LHCN-M2 (cell line): ENCODE results near the gene ZPR1. TPM values are rescaled to one million over a fixed set of nuclear protein-coding genes. Genes with fewer than 3 reads are reported as not detected.
"Not testable (repeated sequence)": the region's sequence is repeated elsewhere in the genome, so short reads cannot be mapped to it uniquely, and the experiment has no call there.

ENCODE experiments used
- DNase-seq: peaks from one replicate; pipeline ENCODE4 v3.0.0-alpha.2; 2012; ENCODE audit warnings: low read depth
- total RNA-seq: library from RNA; depleted of rRNA; stranded (reverse); fragments of >200 nt; gene quantifications from 2 replicates; pipeline ENCODE4 v1.2.3, GENCODE V29; 2014

ZPR1 gene
- total RNA-seq, 1 experiment from 2014 or later: 78.7 TPM

DNA sequence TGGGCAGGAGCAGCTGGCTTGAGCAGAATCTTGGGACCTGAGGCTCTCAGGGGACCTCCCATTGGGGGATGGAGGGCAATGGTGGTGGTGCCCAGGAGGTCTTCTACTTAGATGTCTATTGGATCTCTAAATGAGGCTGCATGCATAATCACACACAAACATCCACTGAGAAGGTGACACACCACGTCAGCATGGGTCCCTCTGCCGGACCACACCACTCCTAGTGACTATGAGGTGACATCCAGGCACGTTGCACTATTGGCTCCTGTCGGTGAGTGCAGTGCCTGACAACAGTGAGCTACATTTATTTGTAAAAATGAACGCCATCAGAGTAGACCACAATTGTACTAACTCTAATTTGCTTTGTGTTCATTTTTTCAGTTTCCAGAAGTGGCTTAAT lies 37.6 kb upstream of the ZPR1 start:
- DNase-seq: no peak

DNA sequence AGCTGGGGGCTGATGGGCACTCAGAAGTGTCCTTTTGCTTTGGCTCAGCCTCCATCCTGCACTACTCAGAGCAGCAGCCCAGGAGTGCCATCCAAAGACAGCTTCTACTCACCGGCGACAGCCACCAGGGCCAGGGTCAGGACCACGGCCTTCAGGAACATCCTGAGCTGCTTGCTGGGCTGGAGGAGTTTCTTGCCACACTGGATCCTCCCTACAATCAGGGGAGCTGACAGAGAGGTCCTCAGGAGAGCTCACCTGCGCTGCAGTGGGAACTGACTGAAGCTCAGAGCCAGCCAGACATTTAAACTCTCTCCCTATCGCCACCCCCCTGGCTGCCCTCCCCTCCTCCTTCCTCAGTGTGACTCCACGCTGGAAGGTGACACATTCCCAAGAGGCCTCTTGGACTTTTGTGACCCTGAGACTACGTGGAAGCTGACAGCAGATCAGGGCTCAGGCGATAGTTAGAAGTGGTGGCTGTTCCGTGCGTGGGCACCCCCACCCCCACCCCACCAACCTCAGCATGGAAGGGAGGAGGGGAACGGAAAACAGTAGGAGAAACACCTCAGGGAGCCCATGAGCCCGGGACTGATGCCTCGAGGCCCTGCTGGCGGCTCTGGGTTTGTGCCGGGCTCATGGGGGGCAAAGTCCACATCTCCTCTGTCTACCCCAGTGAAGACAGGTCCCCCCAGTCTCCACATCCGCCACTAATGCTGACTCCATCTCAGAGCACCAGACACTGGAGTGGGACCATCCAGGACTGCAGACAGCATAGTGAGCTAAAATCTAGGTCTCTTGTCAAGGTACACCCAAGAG lies 35.4 kb upstream of the ZPR1 start, which contains the start of gene APOA4:
APOA4 (minus strand) TSS at position 274 of the 813 bp plus-strand sequence; CDS start at position 161, 113 bp downstream.
- no peak for DNase-seq

DNA sequence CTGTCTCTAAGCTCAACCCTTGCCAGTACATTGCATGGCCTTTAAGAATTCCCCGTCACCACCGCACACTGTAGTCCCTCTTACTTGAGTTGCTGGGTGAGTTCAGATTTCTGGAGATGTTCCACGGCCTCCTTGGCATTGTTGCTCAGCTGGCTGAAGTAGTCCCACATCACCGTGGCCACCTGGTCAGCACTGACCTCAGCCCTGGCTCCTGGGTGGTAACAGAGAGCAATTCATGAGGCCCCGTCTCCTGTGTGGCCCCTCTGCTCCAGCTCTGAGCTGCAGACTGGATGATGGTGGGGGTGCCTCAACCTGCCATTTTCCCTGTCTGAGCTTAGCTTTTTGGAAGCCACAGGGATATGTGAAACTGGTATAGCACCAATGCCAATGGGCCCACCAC lies 34.8 kb upstream of the ZPR1 start:
- no peak for DNase-seq

DNA sequence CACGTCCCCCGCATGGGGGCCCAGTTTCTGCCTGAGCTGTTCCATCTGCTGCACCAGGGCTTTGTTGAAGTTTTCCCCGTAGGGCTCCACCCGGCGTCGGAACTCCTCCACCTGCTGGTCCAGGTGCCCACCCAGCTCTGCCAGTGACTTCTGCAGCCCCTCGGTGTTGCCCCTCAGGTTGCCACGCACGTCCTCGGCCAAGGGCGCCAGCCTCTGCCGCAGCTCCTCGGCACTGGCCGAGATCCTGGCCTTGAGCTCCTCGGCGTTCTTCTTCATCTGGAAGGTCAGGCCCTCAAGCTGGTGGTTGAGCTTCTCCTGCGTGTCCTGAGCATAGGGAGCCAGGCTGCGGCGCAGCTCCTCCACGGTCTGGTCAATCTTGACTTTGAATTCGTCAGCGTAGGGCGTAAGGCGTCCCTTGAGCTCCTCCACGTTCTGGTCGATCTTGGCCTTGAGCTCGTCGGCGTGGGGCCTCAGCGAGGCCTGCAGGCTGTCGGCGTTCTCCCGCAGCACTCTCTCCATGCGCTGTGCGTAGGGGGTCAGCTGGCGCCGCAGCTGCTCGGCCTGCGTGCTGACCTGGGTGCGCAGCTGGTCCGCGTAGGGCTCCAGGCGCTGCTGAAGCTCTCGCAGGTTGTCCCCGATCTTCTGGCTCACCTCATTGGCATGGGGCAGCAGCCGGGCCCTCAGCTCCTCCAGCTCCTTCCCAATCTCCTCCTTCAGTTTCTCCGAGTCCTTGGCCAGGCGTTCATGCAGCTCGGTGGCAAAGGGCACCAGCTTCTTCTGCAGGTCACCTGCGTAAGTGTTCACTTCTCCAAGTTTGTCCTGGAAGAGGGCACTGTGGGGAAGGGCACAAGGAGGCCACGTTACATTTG lies 33.5 kb upstream of the ZPR1 start:
- no peak for DNase-seq

DNA sequence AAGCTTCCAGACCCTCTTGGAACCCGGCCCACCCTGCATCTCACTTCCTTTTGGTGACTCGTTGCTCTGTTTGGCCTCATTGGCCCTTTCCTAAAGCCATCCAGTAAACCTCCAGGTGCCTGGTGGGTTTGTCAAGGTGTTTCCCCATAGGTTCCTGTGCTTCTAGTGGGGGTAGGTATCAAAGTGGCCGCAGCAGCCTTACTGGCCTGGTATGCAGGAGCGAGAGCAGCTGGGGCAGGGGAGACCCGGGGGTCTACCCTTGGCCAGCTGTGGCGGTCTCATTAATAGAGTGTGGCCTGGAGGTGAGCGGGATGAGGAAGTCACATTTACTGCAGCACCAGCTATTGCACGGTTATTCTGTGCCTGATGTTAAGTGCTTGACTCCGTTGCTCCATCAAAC lies 31.2 kb upstream of the ZPR1 start:
- no peak for DNase-seq

DNA sequence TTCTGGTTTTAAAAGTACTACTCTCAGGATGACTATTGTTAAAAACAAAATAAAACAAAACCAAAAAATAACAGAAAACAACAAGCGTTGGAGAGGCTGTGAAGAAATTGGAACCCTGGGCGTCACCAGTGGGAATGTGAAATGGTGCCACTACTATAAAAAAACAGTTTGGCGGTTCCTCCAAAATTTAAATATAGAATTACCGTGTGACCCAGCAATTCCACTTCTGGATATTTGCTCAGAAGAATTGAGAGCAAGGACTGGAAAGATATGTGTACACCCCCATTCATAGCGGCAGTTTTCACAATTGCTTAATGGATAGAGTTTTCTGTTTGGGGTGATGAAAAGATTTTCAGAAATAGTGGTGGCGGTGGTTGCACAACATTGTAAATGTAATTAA lies 26.7 kb upstream of the ZPR1 start:
- DNase-seq: no peak

DNA sequence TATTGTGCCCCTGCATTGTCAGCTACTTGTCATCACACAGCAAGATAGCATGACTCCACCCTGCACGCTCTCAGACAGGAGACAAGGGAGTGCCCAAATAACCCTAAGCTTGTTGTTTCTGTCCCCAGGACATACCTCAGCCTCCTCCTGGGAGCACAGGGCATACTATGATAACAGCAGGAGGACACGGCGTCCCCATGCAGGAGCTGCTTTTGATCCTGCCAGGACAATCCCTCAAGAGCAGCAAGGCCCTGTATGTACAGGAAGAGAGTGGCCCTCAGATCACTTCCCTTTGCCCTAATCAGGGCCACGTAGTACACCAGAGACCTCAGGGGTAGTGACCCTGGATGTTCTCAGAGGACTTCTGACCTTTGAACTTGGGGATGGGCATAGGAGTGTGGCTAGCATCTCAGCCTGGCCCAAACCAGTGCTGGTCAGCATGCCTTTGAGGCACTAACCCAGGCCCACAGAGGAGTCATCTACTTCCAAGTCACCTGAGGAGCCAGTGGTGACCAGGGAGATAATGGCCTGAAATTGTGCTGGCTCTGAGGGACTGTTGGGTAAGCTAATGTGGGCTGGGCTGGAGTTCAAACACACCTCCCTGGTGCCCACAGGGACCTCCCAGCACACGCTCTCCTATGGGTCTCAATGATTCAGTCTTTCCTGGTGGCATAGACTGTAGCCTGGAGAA lies 26.1 kb upstream of the ZPR1 start:
- DNase-seq: no peak

DNA sequence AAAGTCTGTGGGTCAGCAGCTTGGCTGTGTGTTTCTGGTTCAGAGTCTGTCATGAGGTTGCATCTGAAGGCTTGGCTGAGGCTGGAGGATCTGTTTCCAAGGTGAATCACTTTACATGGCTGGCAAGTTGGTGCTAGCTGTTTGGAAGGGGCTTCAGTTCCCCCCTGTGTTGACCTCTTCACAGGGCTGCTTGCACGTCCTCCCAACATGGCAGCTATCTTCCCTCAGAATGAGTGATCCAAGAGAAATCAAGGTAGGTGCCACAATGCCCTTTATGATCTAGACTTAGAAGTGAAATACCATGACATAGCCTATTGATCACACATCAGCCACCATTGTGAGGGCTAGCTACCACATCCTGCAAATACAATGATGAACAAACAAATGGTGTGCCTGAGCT lies 25.3 kb upstream of the ZPR1 start:
- DNase-seq: no peak

DNA sequence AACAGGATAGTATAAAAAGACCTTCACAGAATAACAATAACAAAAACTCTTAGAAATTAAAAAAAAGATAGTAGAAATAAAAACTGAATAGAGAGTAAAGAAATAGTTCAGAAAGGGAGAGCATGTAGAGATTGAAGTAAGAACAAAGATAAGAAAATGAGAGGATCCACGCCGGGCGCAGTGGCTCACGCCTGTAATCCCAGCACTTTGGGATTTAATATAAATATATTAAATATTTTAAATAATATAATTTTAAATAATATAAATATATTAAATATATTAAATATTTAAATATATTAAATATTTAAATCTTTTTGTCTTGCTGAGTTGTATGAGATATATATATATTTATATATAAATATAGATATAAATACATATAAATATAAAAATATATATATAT lies 24.3 kb upstream of the ZPR1 start:
- no peak for DNase-seq

DNA sequence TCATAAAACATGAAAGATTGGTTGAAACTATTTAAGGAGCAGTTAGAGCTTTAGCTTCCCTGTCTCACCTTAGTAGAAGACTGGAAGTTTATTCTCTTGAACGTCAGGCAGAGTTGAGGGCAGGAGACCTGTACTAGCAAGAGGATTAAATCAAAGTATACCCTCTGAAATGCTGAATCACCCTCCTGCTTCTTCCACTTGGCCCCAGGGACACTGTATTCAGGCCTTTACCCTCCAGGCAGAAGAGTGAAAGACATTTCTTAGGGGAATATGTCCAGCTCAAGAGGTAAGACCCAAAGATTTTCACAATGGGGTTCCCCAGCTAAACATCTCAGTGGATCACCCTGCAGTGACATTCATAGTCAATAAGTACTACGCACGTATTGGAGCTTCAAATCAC lies 23.4 kb upstream of the ZPR1 start:
- DNase-seq: no peak

DNA sequence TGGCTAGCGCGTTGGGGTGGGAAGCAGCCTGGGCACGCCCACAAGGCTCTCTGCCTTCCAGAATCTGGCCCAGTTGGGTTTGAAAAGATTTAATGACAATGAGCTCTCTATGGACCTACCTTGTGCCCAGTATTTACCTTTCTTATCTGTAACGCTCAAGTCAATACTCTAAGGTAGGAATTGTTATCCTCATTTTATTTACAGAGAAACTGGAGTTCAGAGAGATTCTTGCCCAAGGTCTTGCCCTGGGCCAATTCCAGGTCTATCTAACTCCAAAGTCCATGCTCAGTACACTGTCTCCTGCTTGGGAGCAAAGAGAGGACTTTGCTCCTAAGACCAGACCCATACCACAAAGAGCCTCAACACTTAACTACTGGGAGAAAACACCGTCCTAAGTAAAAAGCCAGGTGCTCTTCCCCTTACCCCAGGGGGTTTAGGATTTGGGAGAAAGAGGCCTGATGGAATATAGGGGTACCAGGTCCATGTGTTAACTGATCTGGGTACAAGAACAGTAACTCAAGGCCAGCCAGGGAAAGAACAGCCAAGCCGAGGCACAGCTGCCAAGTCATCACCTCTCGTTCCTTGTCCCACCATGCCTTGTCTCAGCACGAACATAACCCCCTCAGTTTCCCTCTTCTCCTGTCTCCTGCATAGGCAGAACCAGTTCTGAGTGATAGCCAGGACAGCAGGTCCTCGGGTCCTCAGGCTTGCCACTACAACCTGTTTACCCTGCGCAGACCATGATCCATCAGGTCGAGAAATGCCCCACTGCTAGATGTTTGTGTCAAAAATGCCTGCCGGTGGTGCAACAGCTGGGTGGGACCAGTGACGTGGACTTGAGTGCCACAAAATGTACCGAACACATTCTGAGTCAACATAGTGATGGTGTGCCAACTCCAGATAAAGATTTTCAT lies 20.7 kb upstream of the ZPR1 start:
- DNase-seq: peak; percentile 75

DNA sequence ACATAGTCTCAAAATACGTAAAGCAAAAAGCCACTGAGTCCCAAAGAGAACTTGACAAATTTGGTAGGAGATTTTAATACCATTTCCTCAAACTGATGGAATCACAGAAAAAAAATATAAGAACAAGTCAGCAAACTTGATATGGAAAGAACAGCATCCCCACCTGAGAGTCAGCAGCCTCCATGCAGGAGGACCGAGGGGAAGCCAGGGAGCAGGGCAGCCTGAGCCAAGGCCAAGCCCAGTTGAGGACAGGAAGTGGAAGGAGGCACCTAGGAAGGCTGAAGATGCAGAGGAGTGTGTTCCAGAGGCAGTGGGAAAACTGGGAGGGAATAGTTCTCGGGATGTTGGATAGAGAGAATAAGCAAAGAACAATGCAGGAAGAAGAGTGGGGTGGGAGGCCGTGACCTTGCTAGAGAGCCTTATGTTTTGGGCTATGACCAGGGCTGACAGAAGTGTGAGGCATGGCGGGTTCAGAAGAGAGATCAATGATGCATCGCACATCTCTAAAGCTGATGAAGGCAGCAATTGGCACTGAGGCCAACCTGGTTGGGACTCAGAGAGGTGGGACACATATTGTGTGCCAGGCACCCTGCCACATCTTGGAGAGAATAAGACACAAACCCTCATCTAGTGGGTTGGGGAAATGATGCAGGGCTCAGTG lies 19.9 kb upstream of the ZPR1 start:
- no peak for DNase-seq

DNA sequence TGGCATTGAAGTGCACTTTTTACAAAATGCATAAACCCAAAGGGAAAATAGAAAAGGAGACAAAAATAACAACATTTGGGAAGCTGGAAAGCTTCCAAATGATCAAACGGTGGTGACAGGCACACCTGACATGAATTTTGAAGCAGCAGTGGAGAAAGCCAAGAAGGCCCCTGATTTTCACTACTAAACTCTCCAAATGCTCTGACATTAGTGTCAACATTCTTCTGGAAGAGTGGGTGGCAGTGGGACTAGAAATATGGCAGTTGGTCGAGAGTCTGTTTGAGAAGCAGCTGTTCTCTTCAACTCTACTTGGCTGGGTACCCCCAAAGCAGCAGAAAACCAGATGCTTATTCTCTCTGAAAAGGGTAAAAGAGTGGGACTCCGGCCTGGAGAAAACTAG lies 16.2 kb upstream of the ZPR1 start:
- DNase-seq: no peak

DNA sequence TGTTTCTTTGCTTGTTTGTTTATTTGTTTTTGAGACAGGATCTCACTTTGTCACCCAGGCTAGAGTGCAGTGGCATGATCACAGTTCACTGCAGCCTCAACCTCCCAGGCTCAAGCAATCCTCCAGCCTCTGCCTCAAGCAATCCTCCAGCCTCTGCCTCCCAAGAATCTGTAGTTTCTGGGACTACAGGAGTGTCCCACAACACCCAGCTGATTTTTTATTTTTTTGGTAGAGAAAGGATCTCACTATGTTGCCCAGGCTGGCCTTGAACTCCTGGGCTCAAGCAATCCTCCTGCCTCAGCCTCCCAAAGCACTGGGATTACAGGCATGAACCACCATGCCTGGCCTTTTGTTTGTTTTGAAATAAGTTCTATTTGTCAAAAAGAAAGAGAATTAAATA lies 13.8 kb upstream of the ZPR1 start:
- DNase-seq: not testable (repeated sequence)

DNA sequence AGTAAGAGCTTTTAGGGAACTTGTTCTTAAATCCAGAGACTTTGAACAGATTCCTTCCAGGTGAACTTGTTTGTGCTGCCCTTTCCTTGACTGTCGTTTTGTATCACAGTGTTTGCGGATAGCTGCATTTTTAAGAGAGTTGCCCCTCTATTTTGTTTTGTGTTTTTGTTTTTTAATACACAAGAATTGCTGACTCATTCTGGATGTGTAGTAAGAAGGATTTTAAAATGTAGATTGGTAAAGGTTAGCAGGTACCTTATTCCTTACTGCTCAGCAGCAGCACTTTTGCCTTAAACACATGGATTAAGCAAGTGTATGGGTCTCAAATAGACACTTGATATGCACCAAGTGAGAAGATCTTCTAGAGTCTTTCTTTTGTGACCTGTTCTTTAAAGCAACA lies 12.8 kb upstream of the ZPR1 start:
- DNase-seq: no peak

DNA sequence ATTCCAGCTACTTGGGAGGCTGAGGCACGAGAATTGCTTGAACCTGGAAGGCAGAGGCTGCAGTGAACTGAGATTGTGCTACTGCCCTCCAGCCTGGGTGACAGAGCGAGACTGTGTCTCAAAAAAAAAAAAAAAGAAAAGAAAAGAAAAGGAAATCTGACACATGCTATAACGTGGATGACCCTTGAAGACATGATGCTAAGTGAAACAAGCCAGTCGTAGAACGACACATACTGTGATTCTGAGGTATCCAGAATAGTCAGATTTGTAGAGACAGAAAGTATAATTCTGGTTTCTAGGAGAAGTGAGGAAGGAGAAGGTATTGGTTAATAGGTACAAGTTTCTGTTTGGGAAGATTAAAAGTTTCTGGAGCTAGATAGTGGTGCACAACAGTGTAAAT lies 10.5 kb upstream of the ZPR1 start:
- DNase-seq: no peak

DNA sequence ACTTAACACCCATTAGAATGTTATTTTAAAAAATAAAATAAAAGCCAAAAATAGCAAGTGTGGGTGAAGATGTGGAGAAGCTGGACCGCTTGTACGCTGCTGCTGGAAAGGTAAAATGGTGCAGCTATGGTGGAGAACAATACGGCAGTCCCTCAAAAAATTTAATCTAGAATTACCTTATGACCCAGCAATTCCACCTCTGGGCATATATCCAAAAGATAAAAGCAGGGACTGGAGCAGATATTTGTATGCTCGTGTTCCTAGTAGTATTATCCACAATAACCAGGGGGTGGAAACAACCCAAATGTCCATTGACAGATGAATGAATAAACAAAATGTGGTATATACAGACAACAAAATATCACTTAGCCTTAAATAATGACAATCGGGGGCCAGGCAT lies 10.0 kb upstream of the ZPR1 start:
- no peak for DNase-seq

DNA sequence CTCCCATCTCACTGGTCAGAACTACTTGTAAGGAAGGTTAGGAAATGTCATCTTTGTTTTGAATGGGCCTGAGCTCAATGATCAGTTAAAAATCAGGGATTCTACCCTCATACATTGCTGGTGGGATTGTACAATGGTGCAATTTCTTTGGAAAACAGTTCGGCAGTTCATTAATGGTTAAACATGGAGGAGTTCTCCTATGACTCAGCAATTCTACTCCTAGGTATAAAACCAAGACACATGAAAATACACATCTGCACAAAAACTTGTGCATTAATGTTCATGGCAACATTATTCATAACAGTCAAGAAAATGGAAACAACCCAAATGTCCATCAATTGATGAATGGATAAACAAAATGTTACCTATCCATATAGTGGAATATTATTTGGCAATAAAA lies 8.7 kb upstream of the ZPR1 start:
- no peak for DNase-seq

DNA sequence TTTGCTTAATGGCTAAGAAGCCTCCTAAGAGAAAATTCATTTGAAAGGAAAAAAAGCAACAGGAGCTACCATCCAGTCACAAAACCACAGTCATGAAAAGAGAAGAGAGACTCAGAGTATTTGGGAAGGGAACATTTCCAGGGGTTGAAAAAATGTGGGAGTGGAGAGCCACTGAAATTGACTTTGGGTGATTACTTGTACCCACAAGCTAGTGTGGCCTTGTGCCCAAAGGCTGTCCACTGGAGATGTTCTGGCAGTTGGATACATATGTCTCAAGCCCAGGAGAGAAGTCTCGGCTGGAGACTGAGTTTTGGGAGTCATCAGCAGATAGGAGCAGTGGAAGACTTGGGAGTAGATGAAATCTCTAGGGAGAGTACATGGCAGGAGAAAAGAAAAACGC lies 7.0 kb upstream of the ZPR1 start:
- peak; percentile 53 for DNase-seq

DNA sequence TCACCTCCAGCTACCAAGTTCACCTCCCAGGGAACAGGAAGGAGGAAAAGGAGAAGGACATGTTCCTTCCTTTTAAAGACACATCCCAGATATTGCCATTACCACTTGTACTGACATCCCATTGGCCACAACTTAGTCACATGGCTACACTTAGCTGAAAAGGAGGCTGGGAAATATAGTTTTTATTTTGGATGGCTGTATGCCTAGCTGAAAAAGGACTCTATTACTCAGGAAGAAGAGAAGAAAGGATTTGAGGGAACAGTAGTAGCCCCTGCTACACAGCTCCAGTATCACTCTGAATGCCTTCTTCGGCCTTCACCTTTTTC lies 5.9 kb upstream of the ZPR1 start:
- peak; percentile 48 for DNase-seq
